B cell (primary cell): Measurements from ENCODE around the gene STXBP2.

Experiments
- CTCF ChIP-seq: fragments of 200-600 bp; IDR thresholded peaks from one replicate; pipeline ENCODE4 v1.8.0; 2022; ENCODE audit warnings: antibody characterized with exemption, mild to moderate bottlenecking
- EZH2 ChIP-seq: IDR thresholded peaks from 2 replicates; pipeline ENCODE4 v1.6.1; 2012; ENCODE audit warnings: borderline replicate concordance, low read depth, mild to moderate bottlenecking, moderate library complexity, low read length; ENCODE audit not compliant: insufficient read depth, poor library complexity, severe bottlenecking

- no peak for TF ChIP-seq CTCF
- TF ChIP-seq EZH2, result no peak
These were observed 39.5 kb downstream of the STXBP2 start for GRCh38 chr19:7676376-7676775.
